GM23338 (cell line): ENCODE data around the gene COL26A1. TPM values are rescaled to one million over a fixed set of nuclear protein-coding genes. Genes with fewer than 3 reads are reported as not detected.

Source experiments
- ATAC-seq: fragments of 200-7000 bp; cut with Tn5 transposase; 3 replicates; pipeline ENCODE4 v1.9.1; 2020
- DNase-seq: peaks from one replicate; pipeline ENCODE4 v3.0.0-alpha.2; 2015; ENCODE audit warnings: low spot score
- H2AFZ ChIP-seq: fragments of 200-600 bp; sonication (generic); 2 replicates; pipeline ENCODE4 v1.8.0; 2016; ENCODE audit warnings: antibody characterized with exemption, mild to moderate bottlenecking, moderate library complexity
- H3F3A ChIP-seq: fragments of 200-600 bp; sonication (generic); replicated peaks from 2 replicates; pipeline ENCODE4 v1.8.0; 2017; ENCODE audit warnings: antibody characterized with exemption, mixed run types, low read depth
- H3K27ac ChIP-seq: fragments of 200-600 bp; sonication (generic); 2 replicates; pipeline ENCODE4 v1.6.1; 2016; ENCODE audit warnings: low read depth
- H3K27me3 ChIP-seq: fragments of 200-600 bp; sonication (generic); 2 replicates; pipeline ENCODE4 v1.8.0; 2016; ENCODE audit warnings: mild to moderate bottlenecking, mixed run types, moderate library complexity; ENCODE audit not compliant: insufficient read depth
- H3K36me3 ChIP-seq: fragments of 200-600 bp; sonication (generic); 2 replicates; pipeline ENCODE4 v1.8.0; 2016; ENCODE audit warnings: mild to moderate bottlenecking; ENCODE audit not compliant: insufficient read depth
- H3K4me1 ChIP-seq: fragments of 200-600 bp; sonication (generic); 2 replicates; pipeline ENCODE4 v1.8.0; 2016; ENCODE audit warnings: mild to moderate bottlenecking, moderate library complexity; ENCODE audit not compliant: insufficient read depth
- H3K4me2 ChIP-seq: fragments of 200-600 bp; sonication (generic); 2 replicates; pipeline ENCODE4 v1.7.1; 2017; ENCODE audit warnings: mixed run types
- H3K4me3 ChIP-seq: fragments of 200-600 bp; sonication (generic); 2 replicates; pipeline ENCODE4 v1.6.1; 2016; ENCODE audit warnings: mixed run types
- H3K79me2 ChIP-seq: fragments of 200-600 bp; sonication (generic); replicated peaks from 2 replicates; pipeline ENCODE4 v1.8.0; 2017; ENCODE audit warnings: mild to moderate bottlenecking; ENCODE audit not compliant: insufficient read depth
- H3K9me2 ChIP-seq: fragments of 200-600 bp; sonication (generic); 2 replicates; pipeline ENCODE4 v1.8.0; 2017; ENCODE audit not compliant: insufficient read depth
- H4K20me1 ChIP-seq: fragments of 200-600 bp; sonication (generic); replicated peaks from 2 replicates; pipeline ENCODE4 v1.8.0; 2017; ENCODE audit warnings: mild to moderate bottlenecking; ENCODE audit not compliant: insufficient read depth
- H3K27ac Mint-ChIP-seq: 2 replicates; pipeline ENCODE4 v1.8.0; 2020; ENCODE audit warnings: inconsistent platforms, mild to moderate bottlenecking, moderate library complexity, mixed read lengths
- H3K27me3 Mint-ChIP-seq: 3 replicates; pipeline ENCODE4 v1.8.0; 2022; ENCODE audit warnings: low read depth, mild to moderate bottlenecking, moderate library complexity, mixed read lengths, inconsistent platforms; ENCODE audit not compliant: insufficient read depth, poor library complexity
- H3K36me3 Mint-ChIP-seq: 3 replicates; pipeline ENCODE4 v1.8.0; 2021; ENCODE audit warnings: low read depth, mild to moderate bottlenecking, inconsistent platforms, moderate library complexity, mixed read lengths
- H3K4me1 Mint-ChIP-seq: 3 replicates; pipeline ENCODE4 v1.8.0; 2020; ENCODE audit warnings: mild to moderate bottlenecking, inconsistent platforms, mixed read lengths
- H3K4me3 Mint-ChIP-seq: 3 replicates; pipeline ENCODE4 v1.8.0; 2021; ENCODE audit warnings: moderate library complexity, mild to moderate bottlenecking, inconsistent platforms, mixed read lengths
- H3K9me3 Mint-ChIP-seq: 3 replicates; pipeline ENCODE4 v1.8.0; 2020; ENCODE audit warnings: moderate library complexity, mild to moderate bottlenecking, inconsistent platforms, mixed read lengths
- EZH2 ChIP-seq: fragments of 200-600 bp; sonication (generic); IDR thresholded peaks from one replicate; pipeline ENCODE4 v1.8.0; 2017; ENCODE audit warnings: antibody characterized with exemption, mild to moderate bottlenecking, low read depth; ENCODE audit not compliant: unreplicated experiment
- EZH2phosphoT487 ChIP-seq: fragments of 200-600 bp; sonication (generic); IDR thresholded peaks from one replicate; pipeline ENCODE4 v1.8.1; 2018; ENCODE audit warnings: antibody characterized with exemption; ENCODE audit not compliant: unreplicated experiment
- JUNB ChIP-seq: IDR thresholded peaks from one replicate; pipeline ENCODE4 v1.6.1; 2016; ENCODE audit warnings: antibody characterized with exemption; ENCODE audit not compliant: unreplicated experiment
- ZNF331 ChIP-seq: fragments of 250-450 bp; sonication (Bioruptor Pico); IDR thresholded peaks from 2 replicates; pipeline ENCODE4 v1.5.0; 2020; ENCODE audit warnings: low read depth, mild to moderate bottlenecking, moderate library complexity
- polyA plus RNA-seq: library from polyadenylated mRNA; unstranded; fragments of >200 nt; fragmentation: Nextera tagmentation; extraction: Ambion mirVana; gene quantifications from 2 replicates; pipeline ENCODE4 v1.2.1, GENCODE V29; 2016
- total RNA-seq: library from RNA; depleted of rRNA; stranded (reverse); fragments of >200 nt; shearing (Covaris generic); gene quantifications from 2 replicates; pipeline ENCODE4 v1.2.3, GENCODE V29; 2014
- TF ChIP-seq, protein P1 (sequence below): fragments of 250-450 bp; sonication (Bioruptor Pico); IDR thresholded peaks from 2 replicates; pipeline ENCODE4 v1.5.0; 2020; ENCODE audit warnings: mild to moderate bottlenecking, moderate library complexity
- TF ChIP-seq, protein P2 (sequence below): IDR thresholded peaks from one replicate; pipeline ENCODE4 v1.6.1; 2018; ENCODE audit warnings: antibody characterized with exemption; ENCODE audit not compliant: unreplicated experiment

Gene COL26A1
- total and polyA plus RNA-seq, 2 experiments from 2014 or later, result 17.8 to 55.0 TPM

GRCh38 chr7:101333912-101334311, 28.8 kb upstream of the COL26A1 start (continued):
- TF ChIP-seq, protein P1, sequence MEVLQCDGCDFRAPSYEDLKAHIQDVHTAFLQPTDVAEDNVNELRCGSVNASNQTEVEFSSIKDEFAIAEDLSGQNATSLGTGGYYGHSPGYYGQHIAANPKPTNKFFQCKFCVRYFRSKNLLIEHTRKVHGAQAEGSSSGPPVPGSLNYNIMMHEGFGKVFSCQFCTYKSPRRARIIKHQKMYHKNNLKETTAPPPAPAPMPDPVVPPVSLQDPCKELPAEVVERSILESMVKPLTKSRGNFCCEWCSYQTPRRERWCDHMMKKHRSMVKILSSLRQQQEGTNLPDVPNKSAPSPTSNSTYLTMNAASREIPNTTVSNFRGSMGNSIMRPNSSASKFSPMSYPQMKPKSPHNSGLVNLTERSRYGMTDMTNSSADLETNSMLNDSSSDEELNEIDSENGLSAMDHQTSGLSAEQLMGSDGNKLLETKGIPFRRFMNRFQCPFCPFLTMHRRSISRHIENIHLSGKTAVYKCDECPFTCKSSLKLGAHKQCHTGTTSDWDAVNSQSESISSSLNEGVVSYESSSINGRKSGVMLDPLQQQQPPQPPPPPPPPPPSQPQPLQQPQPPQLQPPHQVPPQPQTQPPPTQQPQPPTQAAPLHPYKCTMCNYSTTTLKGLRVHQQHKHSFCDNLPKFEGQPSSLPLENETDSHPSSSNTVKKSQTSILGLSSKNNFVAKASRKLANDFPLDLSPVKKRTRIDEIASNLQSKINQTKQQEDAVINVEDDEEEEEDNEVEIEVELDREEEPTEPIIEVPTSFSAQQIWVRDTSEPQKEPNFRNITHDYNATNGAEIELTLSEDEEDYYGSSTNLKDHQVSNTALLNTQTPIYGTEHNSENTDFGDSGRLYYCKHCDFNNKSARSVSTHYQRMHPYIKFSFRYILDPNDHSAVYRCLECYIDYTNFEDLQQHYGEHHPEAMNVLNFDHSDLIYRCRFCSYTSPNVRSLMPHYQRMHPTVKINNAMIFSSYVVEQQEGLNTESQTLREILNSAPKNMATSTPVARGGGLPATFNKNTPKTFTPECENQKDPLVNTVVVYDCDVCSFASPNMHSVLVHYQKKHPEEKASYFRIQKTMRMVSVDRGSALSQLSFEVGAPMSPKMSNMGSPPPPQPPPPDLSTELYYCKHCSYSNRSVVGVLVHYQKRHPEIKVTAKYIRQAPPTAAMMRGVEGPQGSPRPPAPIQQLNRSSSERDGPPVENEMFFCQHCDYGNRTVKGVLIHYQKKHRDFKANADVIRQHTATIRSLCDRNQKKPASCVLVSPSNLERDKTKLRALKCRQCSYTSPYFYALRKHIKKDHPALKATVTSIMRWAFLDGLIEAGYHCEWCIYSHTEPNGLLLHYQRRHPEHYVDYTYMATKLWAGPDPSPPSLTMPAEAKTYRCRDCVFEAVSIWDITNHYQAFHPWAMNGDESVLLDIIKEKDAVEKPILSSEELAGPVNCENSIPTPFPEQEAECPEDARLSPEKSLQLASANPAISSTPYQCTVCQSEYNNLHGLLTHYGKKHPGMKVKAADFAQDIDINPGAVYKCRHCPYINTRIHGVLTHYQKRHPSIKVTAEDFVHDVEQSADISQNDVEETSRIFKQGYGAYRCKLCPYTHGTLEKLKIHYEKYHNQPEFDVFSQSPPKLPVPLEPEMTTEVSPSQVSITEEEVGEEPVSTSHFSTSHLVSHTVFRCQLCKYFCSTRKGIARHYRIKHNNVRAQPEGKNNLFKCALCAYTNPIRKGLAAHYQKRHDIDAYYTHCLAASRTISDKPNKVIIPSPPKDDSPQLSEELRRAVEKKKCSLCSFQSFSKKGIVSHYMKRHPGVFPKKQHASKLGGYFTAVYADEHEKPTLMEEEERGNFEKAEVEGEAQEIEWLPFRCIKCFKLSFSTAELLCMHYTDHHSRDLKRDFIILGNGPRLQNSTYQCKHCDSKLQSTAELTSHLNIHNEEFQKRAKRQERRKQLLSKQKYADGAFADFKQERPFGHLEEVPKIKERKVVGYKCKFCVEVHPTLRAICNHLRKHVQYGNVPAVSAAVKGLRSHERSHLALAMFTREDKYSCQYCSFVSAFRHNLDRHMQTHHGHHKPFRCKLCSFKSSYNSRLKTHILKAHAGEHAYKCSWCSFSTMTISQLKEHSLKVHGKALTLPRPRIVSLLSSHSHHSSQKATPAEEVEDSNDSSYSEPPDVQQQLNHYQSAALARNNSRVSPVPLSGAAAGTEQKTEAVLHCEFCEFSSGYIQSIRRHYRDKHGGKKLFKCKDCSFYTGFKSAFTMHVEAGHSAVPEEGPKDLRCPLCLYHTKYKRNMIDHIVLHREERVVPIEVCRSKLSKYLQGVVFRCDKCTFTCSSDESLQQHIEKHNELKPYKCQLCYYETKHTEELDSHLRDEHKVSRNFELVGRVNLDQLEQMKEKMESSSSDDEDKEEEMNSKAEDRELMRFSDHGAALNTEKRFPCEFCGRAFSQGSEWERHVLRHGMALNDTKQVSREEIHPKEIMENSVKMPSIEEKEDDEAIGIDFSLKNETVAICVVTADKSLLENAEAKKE, result no peak
- TF ChIP-seq JUNB (no peak), EZH2phosphoT487 (no peak)
- TF ChIP-seq, protein P2, sequence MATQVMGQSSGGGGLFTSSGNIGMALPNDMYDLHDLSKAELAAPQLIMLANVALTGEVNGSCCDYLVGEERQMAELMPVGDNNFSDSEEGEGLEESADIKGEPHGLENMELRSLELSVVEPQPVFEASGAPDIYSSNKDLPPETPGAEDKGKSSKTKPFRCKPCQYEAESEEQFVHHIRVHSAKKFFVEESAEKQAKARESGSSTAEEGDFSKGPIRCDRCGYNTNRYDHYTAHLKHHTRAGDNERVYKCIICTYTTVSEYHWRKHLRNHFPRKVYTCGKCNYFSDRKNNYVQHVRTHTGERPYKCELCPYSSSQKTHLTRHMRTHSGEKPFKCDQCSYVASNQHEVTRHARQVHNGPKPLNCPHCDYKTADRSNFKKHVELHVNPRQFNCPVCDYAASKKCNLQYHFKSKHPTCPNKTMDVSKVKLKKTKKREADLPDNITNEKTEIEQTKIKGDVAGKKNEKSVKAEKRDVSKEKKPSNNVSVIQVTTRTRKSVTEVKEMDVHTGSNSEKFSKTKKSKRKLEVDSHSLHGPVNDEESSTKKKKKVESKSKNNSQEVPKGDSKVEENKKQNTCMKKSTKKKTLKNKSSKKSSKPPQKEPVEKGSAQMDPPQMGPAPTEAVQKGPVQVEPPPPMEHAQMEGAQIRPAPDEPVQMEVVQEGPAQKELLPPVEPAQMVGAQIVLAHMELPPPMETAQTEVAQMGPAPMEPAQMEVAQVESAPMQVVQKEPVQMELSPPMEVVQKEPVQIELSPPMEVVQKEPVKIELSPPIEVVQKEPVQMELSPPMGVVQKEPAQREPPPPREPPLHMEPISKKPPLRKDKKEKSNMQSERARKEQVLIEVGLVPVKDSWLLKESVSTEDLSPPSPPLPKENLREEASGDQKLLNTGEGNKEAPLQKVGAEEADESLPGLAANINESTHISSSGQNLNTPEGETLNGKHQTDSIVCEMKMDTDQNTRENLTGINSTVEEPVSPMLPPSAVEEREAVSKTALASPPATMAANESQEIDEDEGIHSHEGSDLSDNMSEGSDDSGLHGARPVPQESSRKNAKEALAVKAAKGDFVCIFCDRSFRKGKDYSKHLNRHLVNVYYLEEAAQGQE, result no peak

- Mint-ChIP-seq H3K4me1 (no peaks in the 10 kb centered on the region), H3K27ac (no peak overlapping the region), H3K4me3 (no peak overlapping the region), H3K36me3 (no peaks in the 10 kb centered on the region), H3K27me3 (peaks cover 7% of the 10 kb centered on the region), H3K9me3 (no peaks in the 10 kb centered on the region)
- Histone ChIP-seq H3K4me2 (no peak overlapping the region), H3K27ac (no peak overlapping the region), H3K9me2 (no peaks in the 10 kb centered on the region), H3K79me2 (no peaks in the 10 kb centered on the region), H4K20me1 (no peaks in the 10 kb centered on the region), H3K4me1 (no peaks in the 10 kb centered on the region), H2AFZ (no peak overlapping the region), H3F3A (no peaks in the 10 kb centered on the region; the same call in 1 of the 2 replicates), H3K27me3 (no peaks in the 10 kb centered on the region), H3K4me3 (no peak overlapping the region), H3K36me3 (no peaks in the 10 kb centered on the region)
- ATAC-seq, result peak; percentile 69
- DNase-seq, result no peak
- no peak for TF ChIP-seq EZH2
- no peak for TF ChIP-seq ZNF331 (CRISPR knock-in tag)
- TF ChIP-seq, protein P1, result no peak
Observed at GRCh38 chr7:101340379-101340778, 22.3 kb upstream of the COL26A1 start.
